ENCODE data around the gene TMEM190.

Gene TMEM190

GRCh38 chr19:55424518-55424917 lies 47.9 kb downstream of the TMEM190 start:
- H3K27me3 ChIP-seq (ENCODE audit: control insufficient read depth, insufficient read depth, low read length): peaks cover 2% of the 10 kb centered on the region
- H3K9me3 ChIP-seq (ENCODE audit: control insufficient read depth, insufficient read depth, low read length): no peaks in the 10 kb centered on the region
- H3K36me3 ChIP-seq (ENCODE audit: control insufficient read depth, insufficient read depth, low read length): no peaks in the 10 kb centered on the region
- H3K4me1 ChIP-seq (ENCODE audit: control insufficient read depth, insufficient read depth, low read length): no peaks in the 10 kb centered on the region
- no peak overlapping the region for H3K4me3 ChIP-seq (ENCODE audit: low read depth, low read length)
- no peak overlapping the region for H3K9ac ChIP-seq (ENCODE audit: low read depth, low read length)

- Histone ChIP-seq H3K27me3 (ENCODE audit: control insufficient read depth, insufficient read depth, low read length) (no peaks in the 10 kb centered on the region), H3K9me3 (ENCODE audit: control insufficient read depth, insufficient read depth, low read length) (no peaks in the 10 kb centered on the region), H3K4me1 (ENCODE audit: control insufficient read depth, insufficient read depth, low read length) (no peaks in the 10 kb centered on the region), H3K4me3 (ENCODE audit: low read depth, low read length) (no peak overlapping the region), H3K36me3 (ENCODE audit: control insufficient read depth, insufficient read depth, low read length) (no peaks in the 10 kb centered on the region), H3K9ac (ENCODE audit: low read depth, low read length) (no peak overlapping the region)
Observed at GRCh38 chr19:55426042-55426441, 49.4 kb downstream of the TMEM190 start.
